Esophagus squamous epithelium (tissue), 4 donors: ENCODE results near the gene RGS5.

Experiments
- CTCF ChIP-seq, 6 experiments: fragments of 450-650 bp in 4 of 6; fragments of 200-600 bp in 2 of 6; sonication (generic) in 2 of 6; IDR thresholded peaks; one replicate each; pipeline ENCODE4 v1.5.1; 2016 to 2019; ENCODE audit warnings: antibody characterized with exemption in 6 of 6, mild to moderate bottlenecking in 4 of 6, moderate library complexity in 4 of 6
- POLR2A ChIP-seq, 4 donors: fragments of 450-650 bp; IDR thresholded peaks; one replicate each; pipeline ENCODE4 v1.6.1; 2017; ENCODE audit warnings: antibody characterized with exemption in 4 of 4, mild to moderate bottlenecking in 4 of 4, moderate library complexity in 3 of 4

- no peak for TF ChIP-seq CTCF (IDR thresholded peaks at IDR 0.05)
- no peak for TF ChIP-seq POLR2A (IDR thresholded peaks at IDR 0.05)
Observed at GRCh38 chr1:163178628-163179027, 24.1 kb downstream of the RGS5 start.
